ENCODE results near the gene PSG11. TPM values are rescaled to one million over a fixed set of nuclear protein-coding genes. Genes with fewer than 3 reads are reported as not detected.
"Not testable (repeated sequence)": the region's sequence is repeated elsewhere in the genome, so short reads cannot be mapped to it uniquely, and the experiment has no call there.

The PSG11 gene
- total RNA-seq (not detected), polyA plus RNA-seq (not detected)

DNA sequence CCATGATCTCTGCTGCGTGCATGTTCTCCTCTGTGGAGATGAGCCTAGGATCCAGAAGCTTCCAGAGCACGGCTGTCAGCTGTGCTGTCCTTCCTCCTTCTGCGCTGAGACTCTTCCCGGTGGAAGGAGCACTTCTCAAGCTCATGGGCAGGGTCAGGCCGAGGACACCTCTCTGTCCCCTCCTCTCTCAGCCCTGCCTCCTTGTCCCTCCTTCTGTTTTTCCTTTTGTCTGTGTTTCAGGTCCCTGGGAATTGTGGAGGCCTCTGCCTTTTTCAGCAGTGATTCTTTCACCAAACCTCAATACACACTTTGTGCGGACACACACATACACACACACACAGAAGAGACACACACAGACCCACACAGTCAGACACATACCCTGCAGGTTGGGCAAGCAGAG lies at the start of gene PSG11:
PSG11 (minus strand) TSS at position 101 of the 400 bp plus-strand sequence; CDS start at position 4, 97 bp downstream.
- H3K27me3 Mint-ChIP-seq; H3K4me3 Mint-ChIP-seq; H3K4me3 ChIP-seq (ENCODE audit: low read depth, low read length); H3K4me1 Mint-ChIP-seq; H3K9me3 ChIP-seq (ENCODE audit: control insufficient read depth in 2 of 2, low read length in 2 of 2); H3K36me3 ChIP-seq (ENCODE audit: control insufficient read depth, insufficient read depth, low read length); H3K27ac ChIP-seq (ENCODE audit: insufficient read depth, low read length, poor library complexity, severe bottlenecking); H3K27me3 ChIP-seq (ENCODE audit: control insufficient read depth, insufficient read depth, low read length); H3K4me1 ChIP-seq (ENCODE audit: control insufficient read depth, insufficient read depth, low read length, poor library complexity, severe bottlenecking); H3K36me3 Mint-ChIP-seq; H3K9me3 Mint-ChIP-seq; ATAC-seq (ENCODE audit: low read depth in 2 of 2); DNase-seq: not testable (repeated sequence)
- peak within 1 kb of the TSS in 1 of 3 donors; percentile 80 for H3K27ac Mint-ChIP-seq

- not testable (repeated sequence) for H3K36me3 ChIP-seq (ENCODE audit: control insufficient read depth, insufficient read depth, low read length); H3K9me3 Mint-ChIP-seq; H3K4me3 Mint-ChIP-seq; H3K4me1 ChIP-seq (ENCODE audit: control insufficient read depth, insufficient read depth, low read length, poor library complexity, severe bottlenecking); H3K4me3 ChIP-seq (ENCODE audit: low read depth, low read length); H3K27me3 ChIP-seq (ENCODE audit: control insufficient read depth, insufficient read depth, low read length); H3K27ac ChIP-seq (ENCODE audit: insufficient read depth, low read length, poor library complexity, severe bottlenecking); ATAC-seq (ENCODE audit: low read depth in 2 of 2); H3K4me1 Mint-ChIP-seq; DNase-seq; H3K9me3 ChIP-seq (ENCODE audit: control insufficient read depth in 2 of 2, low read length in 2 of 2); H3K36me3 Mint-ChIP-seq; H3K27ac Mint-ChIP-seq
- H3K27me3 Mint-ChIP-seq: peaks cover 10% of the 10 kb centered on the region
Observed at GRCh38 chr19:43062418-43062817, 36.1 kb upstream of the PSG11 start.

DNA sequence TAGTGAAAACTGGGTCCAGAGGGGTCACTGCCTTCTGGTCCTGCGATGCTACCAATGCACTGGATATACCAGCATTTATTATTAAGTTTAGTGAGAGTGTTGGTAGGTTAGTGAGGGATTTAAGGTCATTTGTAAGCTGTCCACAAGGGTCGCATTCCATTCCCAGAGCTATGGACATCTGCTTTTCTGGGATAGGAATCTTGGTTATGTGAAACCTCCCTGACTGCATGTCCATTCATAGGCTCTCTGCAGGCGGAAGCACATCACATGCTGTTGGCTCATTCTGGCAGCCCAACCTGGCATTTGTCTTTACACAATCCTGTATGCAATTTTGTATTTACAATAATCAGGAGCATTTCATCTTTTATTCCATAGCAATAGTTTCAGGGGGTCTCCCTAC lies 35.1 kb upstream of the PSG11 start:
- H3K27me3 ChIP-seq (ENCODE audit: control insufficient read depth, insufficient read depth, low read length); H3K9me3 ChIP-seq (ENCODE audit: control insufficient read depth in 2 of 2, low read length in 2 of 2); H3K36me3 Mint-ChIP-seq; H3K27me3 Mint-ChIP-seq; DNase-seq; H3K4me3 Mint-ChIP-seq; H3K4me1 ChIP-seq (ENCODE audit: control insufficient read depth, insufficient read depth, low read length, poor library complexity, severe bottlenecking); H3K4me3 ChIP-seq (ENCODE audit: low read depth, low read length); H3K4me1 Mint-ChIP-seq; ATAC-seq (ENCODE audit: low read depth in 2 of 2); H3K27ac ChIP-seq (ENCODE audit: insufficient read depth, low read length, poor library complexity, severe bottlenecking); H3K36me3 ChIP-seq (ENCODE audit: control insufficient read depth, insufficient read depth, low read length): not testable (repeated sequence)
- H3K27ac Mint-ChIP-seq: peak overlapping the region in 1 of 3 donors; percentile 64
- peaks cover 0 to 11% (median 3%) of the 10 kb centered on the region in 7 donors for H3K9me3 Mint-ChIP-seq

DNA sequence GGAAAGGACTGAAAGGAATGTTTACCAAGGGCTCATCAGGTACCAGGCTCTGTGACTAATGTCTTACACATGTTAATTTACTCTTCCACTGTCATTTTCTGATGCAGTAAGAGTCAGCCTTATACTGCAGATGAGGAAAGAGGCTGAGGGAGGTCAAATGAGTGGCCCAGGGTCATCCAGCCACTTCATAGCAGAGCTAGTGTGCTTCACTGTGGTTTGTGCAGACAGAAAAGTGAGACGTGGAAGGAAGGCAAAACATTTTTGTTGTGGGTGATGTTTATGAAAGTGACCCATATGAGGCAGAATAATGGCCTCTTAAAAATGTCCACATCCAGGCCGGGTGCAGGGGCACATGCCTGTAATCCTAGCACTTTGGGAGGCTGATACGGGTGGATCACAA lies 34.0 kb upstream of the PSG11 start:
- not testable (repeated sequence) for H3K4me3 Mint-ChIP-seq; H3K4me1 ChIP-seq (ENCODE audit: control insufficient read depth, insufficient read depth, low read length, poor library complexity, severe bottlenecking); H3K27me3 Mint-ChIP-seq; H3K36me3 ChIP-seq (ENCODE audit: control insufficient read depth, insufficient read depth, low read length); H3K27ac ChIP-seq (ENCODE audit: insufficient read depth, low read length, poor library complexity, severe bottlenecking); H3K27ac Mint-ChIP-seq; H3K27me3 ChIP-seq (ENCODE audit: control insufficient read depth, insufficient read depth, low read length); H3K9me3 ChIP-seq (ENCODE audit: control insufficient read depth in 2 of 2, low read length in 2 of 2); H3K36me3 Mint-ChIP-seq; H3K4me3 ChIP-seq (ENCODE audit: low read depth, low read length); ATAC-seq (ENCODE audit: low read depth in 2 of 2); DNase-seq; H3K4me1 Mint-ChIP-seq
- H3K9me3 Mint-ChIP-seq: peaks cover 0 to 20% (median 3%) of the 10 kb centered on the region in 7 donors

- not testable (repeated sequence) for H3K27ac ChIP-seq (ENCODE audit: insufficient read depth, low read length, poor library complexity, severe bottlenecking); H3K4me3 Mint-ChIP-seq; H3K4me1 Mint-ChIP-seq; H3K4me1 ChIP-seq (ENCODE audit: control insufficient read depth, insufficient read depth, low read length, poor library complexity, severe bottlenecking); ATAC-seq (ENCODE audit: low read depth in 2 of 2); H3K9me3 ChIP-seq (ENCODE audit: control insufficient read depth in 2 of 2, low read length in 2 of 2); H3K36me3 Mint-ChIP-seq; H3K4me3 ChIP-seq (ENCODE audit: low read depth, low read length); DNase-seq; H3K36me3 ChIP-seq (ENCODE audit: control insufficient read depth, insufficient read depth, low read length); H3K27me3 Mint-ChIP-seq; H3K27me3 ChIP-seq (ENCODE audit: control insufficient read depth, insufficient read depth, low read length)
- Mint-ChIP-seq H3K27ac (peak overlapping the region in 1 of 3 donors; percentile 38), H3K9me3 (peaks cover 3 to 27% (median 6%) of the 10 kb centered on the region in 7 donors)
Observed at GRCh38 chr19:43059482-43059881, 33.2 kb upstream of the PSG11 start.

- not testable (repeated sequence) for H3K4me1 ChIP-seq (ENCODE audit: control insufficient read depth, insufficient read depth, low read length, poor library complexity, severe bottlenecking); H3K27me3 Mint-ChIP-seq; H3K9me3 ChIP-seq (ENCODE audit: control insufficient read depth in 2 of 2, low read length in 2 of 2); H3K27ac Mint-ChIP-seq; H3K4me3 ChIP-seq (ENCODE audit: low read depth, low read length); H3K27me3 ChIP-seq (ENCODE audit: control insufficient read depth, insufficient read depth, low read length); H3K27ac ChIP-seq (ENCODE audit: insufficient read depth, low read length, poor library complexity, severe bottlenecking); H3K36me3 Mint-ChIP-seq; H3K36me3 ChIP-seq (ENCODE audit: control insufficient read depth, insufficient read depth, low read length); DNase-seq; ATAC-seq (ENCODE audit: low read depth in 2 of 2); H3K4me1 Mint-ChIP-seq
- Mint-ChIP-seq H3K4me3 (peak overlapping the region in 1 of 4 donors; percentile 73), H3K9me3 (peaks cover 5 to 32% (median 8%) of the 10 kb centered on the region in 7 donors)
Observed at GRCh38 chr19:43058440-43058839, 32.2 kb upstream of the PSG11 start.

DNA sequence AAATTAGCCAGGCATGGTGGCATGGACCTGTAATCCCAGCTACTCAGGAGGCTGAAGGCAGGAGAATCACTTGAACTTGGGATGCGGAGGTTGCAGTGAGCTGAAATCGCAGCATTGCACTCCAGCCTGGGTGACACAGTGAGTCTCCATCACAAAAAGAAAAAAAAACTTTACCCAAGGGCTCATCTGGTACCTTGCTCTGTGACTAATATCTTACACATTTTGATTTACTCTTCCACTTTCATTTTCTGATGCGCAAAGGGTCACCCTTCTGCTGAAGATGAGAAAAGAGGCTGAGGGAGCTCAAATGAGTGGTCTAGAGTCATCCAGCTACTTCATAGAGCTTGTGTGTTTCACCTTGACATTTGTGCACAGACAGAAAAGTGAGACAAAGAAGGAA lies 21.7 kb upstream of the PSG11 start:
- not testable (repeated sequence) for H3K36me3 Mint-ChIP-seq; H3K4me3 ChIP-seq (ENCODE audit: low read depth, low read length); H3K9me3 Mint-ChIP-seq; ATAC-seq (ENCODE audit: low read depth in 2 of 2); H3K4me3 Mint-ChIP-seq; H3K27ac Mint-ChIP-seq; H3K4me1 Mint-ChIP-seq; H3K9me3 ChIP-seq (ENCODE audit: control insufficient read depth in 2 of 2, low read length in 2 of 2); H3K27me3 ChIP-seq (ENCODE audit: control insufficient read depth, insufficient read depth, low read length); DNase-seq; H3K27ac ChIP-seq (ENCODE audit: insufficient read depth, low read length, poor library complexity, severe bottlenecking); H3K4me1 ChIP-seq (ENCODE audit: control insufficient read depth, insufficient read depth, low read length, poor library complexity, severe bottlenecking); H3K36me3 ChIP-seq (ENCODE audit: control insufficient read depth, insufficient read depth, low read length)
- H3K27me3 Mint-ChIP-seq: peaks cover 15% of the 10 kb centered on the region

DNA sequence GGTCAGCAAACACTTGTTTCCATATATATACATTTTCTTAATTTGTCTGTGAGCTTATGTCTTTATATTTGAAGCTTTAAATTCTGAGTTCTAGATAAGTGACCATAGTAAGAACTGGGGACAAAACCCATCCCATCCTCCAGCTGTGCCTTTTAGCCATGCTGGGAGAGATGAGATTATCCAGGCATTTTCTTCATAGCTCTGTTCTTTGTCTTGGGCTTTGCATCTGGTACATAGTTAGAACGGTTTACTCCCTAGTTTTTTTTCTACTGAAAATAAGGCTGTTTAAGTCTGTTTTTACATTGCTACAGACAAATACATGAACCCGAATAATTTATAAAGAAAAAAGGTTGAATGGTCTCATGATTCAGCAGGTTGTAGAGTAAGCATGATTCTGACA lies 20.3 kb upstream of the PSG11 start:
- H3K9me3 ChIP-seq (ENCODE audit: control insufficient read depth in 2 of 2, low read length in 2 of 2); H3K36me3 ChIP-seq (ENCODE audit: control insufficient read depth, insufficient read depth, low read length); H3K27me3 ChIP-seq (ENCODE audit: control insufficient read depth, insufficient read depth, low read length); H3K4me1 ChIP-seq (ENCODE audit: control insufficient read depth, insufficient read depth, low read length, poor library complexity, severe bottlenecking); H3K9me3 Mint-ChIP-seq; H3K4me1 Mint-ChIP-seq; H3K4me3 ChIP-seq (ENCODE audit: low read depth, low read length); H3K4me3 Mint-ChIP-seq; H3K27ac Mint-ChIP-seq; DNase-seq; ATAC-seq (ENCODE audit: low read depth in 2 of 2); H3K27ac ChIP-seq (ENCODE audit: insufficient read depth, low read length, poor library complexity, severe bottlenecking); H3K36me3 Mint-ChIP-seq: not testable (repeated sequence)
- peaks cover 15% of the 10 kb centered on the region for H3K27me3 Mint-ChIP-seq

Measured in CD4-positive, CD25-positive, alpha-beta regulatory T cell (primary cell).